SK-N-SH (cell line): ENCODE results near the gene VEGFA. TPM values are rescaled to one million over a fixed set of nuclear protein-coding genes. Genes with fewer than 3 reads are reported as not detected.
A peak's percentile ranks its signal among the peaks of the same experiment; 100 is the strongest.

Experiments used
- CTCF ChIA-PET: fragments of 300-600, 350-600 bp; formaldehyde crosslinking; extraction: SDS; loops from one replicate; lab custom pipeline; 2021; lab: Yijun Ruan, JAX
- POLR2A ChIA-PET: fragments of 350-600 bp; sonication (Branson Sonifier 250); formaldehyde crosslinking; extraction: SDS; loops from one replicate; lab custom pipeline; 2020; ENCODE audit warnings: antibody characterized with exemption, inconsistent platforms; lab: Yijun Ruan, JAX
- DNase-seq: peaks from one replicate; pipeline ENCODE4 v3.0.0; 2012
- H2AFZ ChIP-seq: fragments of 200-600 bp; sonication (generic); 2 replicates; pipeline ENCODE4 v1.8.1; 2016; ENCODE audit warnings: antibody characterized with exemption, mild to moderate bottlenecking, low read depth
- H3F3A ChIP-seq: fragments of 200-600 bp; sonication (generic); replicated peaks from 2 replicates; pipeline ENCODE3; 2016; ENCODE audit warnings: antibody characterized with exemption, mild to moderate bottlenecking; ENCODE audit not compliant: insufficient read depth
- H3K27ac ChIP-seq, 2 experiments: fragments of 200-500 bp in 1 of 2; fragments of 200-600 bp in 1 of 2; sonication (Bioruptor generic) in 1 of 2; sonication (generic), shearing (Covaris generic) in 1 of 2; 2 replicates each; pipeline versions ENCODE4 v1.5.1 to v1.6.1; 2014 to 2016; ENCODE audit warnings: low read depth in 2 of 2, inconsistent platforms in 1 of 2, low read length in 1 of 2, mild to moderate bottlenecking in 1 of 2, mixed read lengths in 1 of 2
- H3K27me3 ChIP-seq: fragments of 200-600 bp; sonication (generic), shearing (Covaris generic); 2 replicates; pipeline ENCODE4 v1.6.1; 2016; ENCODE audit warnings: mixed run types; ENCODE audit not compliant: insufficient read depth
- H3K36me3 ChIP-seq, 2 experiments: fragments of 200-500 bp in 1 of 2; fragments of 200-600 bp in 1 of 2; sonication (Bioruptor generic) in 1 of 2; sonication (generic) in 1 of 2; replicated peaks in 1 of 2; 2 replicates each; pipeline versions ENCODE3 to v1.5.1; 2014 to 2016; ENCODE audit warnings: low read length in 1 of 2, mild to moderate bottlenecking in 1 of 2; ENCODE audit not compliant: insufficient read depth in 2 of 2, control insufficient read depth in 1 of 2
- H3K4me1 ChIP-seq, 2 experiments: fragments of 200-500 bp in 1 of 2; fragments of 200-600 bp in 1 of 2; sonication (Bioruptor generic) in 1 of 2; sonication (generic), shearing (Covaris generic) in 1 of 2; 2 replicates each; pipeline versions ENCODE4 v1.5.1 to v1.6.1; 2014 to 2016; ENCODE audit warnings: low read depth in 1 of 2, low read length in 1 of 2, mixed run types in 1 of 2; ENCODE audit not compliant: insufficient read depth in 2 of 2, control insufficient read depth in 1 of 2
- H3K4me2 ChIP-seq: fragments of 200-600 bp; sonication (generic), shearing (Covaris generic); 2 replicates; pipeline ENCODE4 v1.6.1; 2017; ENCODE audit warnings: mixed run types
- H3K4me3 ChIP-seq, 2 experiments: fragments of 200-500 bp in 1 of 2; fragments of 200-600 bp in 1 of 2; sonication (Bioruptor generic) in 1 of 2; sonication (generic), shearing (Covaris generic) in 1 of 2; 2 replicates each; pipeline versions ENCODE4 v1.5.1 to v1.8.1; 2014 to 2016; ENCODE audit warnings: low read depth in 2 of 2, inconsistent platforms in 1 of 2, low read length in 1 of 2, mild to moderate bottlenecking in 1 of 2, mixed read lengths in 1 of 2, moderate library complexity in 1 of 2
- H3K79me2 ChIP-seq: fragments of 200-600 bp; sonication (generic); 2 replicates; pipeline ENCODE4 v1.8.1; 2017; ENCODE audit warnings: mild to moderate bottlenecking; ENCODE audit not compliant: insufficient read depth
- H3K9ac ChIP-seq: fragments of 200-600 bp; sonication (generic); 2 replicates; pipeline ENCODE4 v1.6.1; 2017; ENCODE audit warnings: mixed run types
- H3K9me2 ChIP-seq: fragments of 200-600 bp; sonication (generic); 2 replicates; pipeline ENCODE4 v1.6.1; 2017; ENCODE audit warnings: mixed run types
- H3K9me3 ChIP-seq: fragments of 200-600 bp; sonication (generic); 2 replicates; pipeline ENCODE4 v1.6.1; 2017; ENCODE audit warnings: mixed run types, mild to moderate bottlenecking, moderate library complexity
- H4K20me1 ChIP-seq: fragments of 200-600 bp; sonication (generic); 2 replicates; pipeline ENCODE4 v1.6.1; 2017; ENCODE audit warnings: mild to moderate bottlenecking, mixed run types; ENCODE audit not compliant: insufficient read depth
- EZH2phosphoT487 ChIP-seq: fragments of 200-600 bp; sonication (generic); IDR thresholded peaks from 2 replicates; pipeline ENCODE4 v1.6.1; 2017; ENCODE audit warnings: low read depth, mixed run types, mild to moderate bottlenecking, antibody characterized with exemption, moderate library complexity, borderline replicate concordance
- GATA2 ChIP-seq: sonication (generic); formaldehyde crosslinking; IDR thresholded peaks from 2 replicates; pipeline ENCODE4 v1.5.0; 2020; ENCODE audit warnings: mild to moderate bottlenecking, missing genetic modification reagents
- IRF3 ChIP-seq: fragments of 150-350 bp; IDR thresholded peaks from 2 replicates; pipeline ENCODE4 v1.6.1; 2016; ENCODE audit warnings: mild to moderate bottlenecking, low read depth, low read length
- JUND ChIP-seq: IDR thresholded peaks from 2 replicates; pipeline ENCODE4 v1.4.0; 2012
- MAX ChIP-seq: IDR thresholded peaks from 2 replicates; pipeline ENCODE4 v1.4.0; 2012; ENCODE audit warnings: low read depth
- MXI1 ChIP-seq: IDR thresholded peaks from 2 replicates; pipeline ENCODE4 v1.6.1; 2012; ENCODE audit warnings: mild to moderate bottlenecking, low read depth, low read length, improper control_type of control experiment
- NFIC ChIP-seq: IDR thresholded peaks from 2 replicates; pipeline ENCODE4 v1.4.0; 2012; ENCODE audit warnings: borderline replicate concordance
- NRF1 ChIP-seq: IDR thresholded peaks from 2 replicates; pipeline ENCODE4 v1.6.1; 2012; ENCODE audit warnings: low read depth, mild to moderate bottlenecking, low read length
- POLR2AphosphoS5 ChIP-seq: IDR thresholded peaks from 2 replicates; pipeline ENCODE4 v1.6.1; 2012; ENCODE audit warnings: low read depth, low read length
- RAD21 ChIP-seq: IDR thresholded peaks from 2 replicates; pipeline ENCODE4 v1.6.1; 2012; ENCODE audit warnings: mild to moderate bottlenecking, low read length
- RCOR1 ChIP-seq: fragments of 150-350 bp; IDR thresholded peaks from 2 replicates; pipeline ENCODE4 v1.6.1; 2017; ENCODE audit warnings: antibody characterized with exemption, low read length
- REST ChIP-seq: IDR thresholded peaks from 2 replicates; pipeline ENCODE4 v1.6.1; 2012; ENCODE audit warnings: mild to moderate bottlenecking, low read depth, low read length, moderate library complexity
- RXRA ChIP-seq: IDR thresholded peaks from 2 replicates; pipeline ENCODE4 v1.4.0; 2012; ENCODE audit warnings: low read depth, mild to moderate bottlenecking, borderline replicate concordance
- SMC3 ChIP-seq: IDR thresholded peaks from 2 replicates; pipeline ENCODE4 v1.6.1; 2012; ENCODE audit warnings: low read depth, low read length, improper control_type of control experiment
- TEAD4 ChIP-seq: IDR thresholded peaks from 2 replicates; pipeline ENCODE4 v1.4.0; 2012; ENCODE audit warnings: mild to moderate bottlenecking, borderline replicate concordance; ENCODE audit not compliant: insufficient read depth
- YY1 ChIP-seq: IDR thresholded peaks from 2 replicates; pipeline ENCODE4 v1.4.0; 2012; ENCODE audit warnings: low read depth, mild to moderate bottlenecking
- ZBTB33 ChIP-seq: IDR thresholded peaks from 2 replicates; pipeline ENCODE4 v1.4.0; 2012; ENCODE audit warnings: low read depth, borderline replicate concordance
- WGBS: methylation state at CpG from one replicate; pipeline ENCODE4 v1.1.6; 2017; ENCODE audit warnings: low lambda C conversion rate; 5-methylcytosine and 5-hydroxymethylcytosine counted together
- polyA plus RNA-seq, 3 experiments: library from polyadenylated mRNA; depleted of rRNA; stranded (reverse); fragments of >200 nt; gene quantifications; 2 replicates each; pipeline ENCODE4 v1.2.3, GENCODE V29; 2012

Gene VEGFA
- polyA plus RNA-seq, 1 of the 3 experiments (the other 2 are of a cell fraction): 81.0 TPM

GRCh38 chr6:43772681-43773049 is 2.7 kb downstream of the VEGFA start:
- TF ChIP-seq RCOR1 (no peak), POLR2AphosphoS5 (no peak), MXI1 (peak; percentile 25; the same call in 1 of the 2 replicates), SMC3 (0 out of 2 replicates have a peak, but pooled peaks have one; percentile 22), MAX (no peak), EZH2phosphoT487 (no peak), RXRA (no peak), RAD21 (peak; percentile 38), IRF3 (no peak)
- peaks cover 23 to 60% of the 10 kb centered on the region in 2 experiments for H3K4me1 ChIP-seq
- H4K20me1 ChIP-seq: peaks cover 47% of the 10 kb centered on the region
- no peaks in the 10 kb centered on the region for H3K27me3 ChIP-seq
- H3K4me3 ChIP-seq: peak overlapping the region; percentile 94 to 95
- H3K79me2 ChIP-seq: peaks cover 72% of the 10 kb centered on the region
- no peaks in the 10 kb centered on the region for H3K9me2 ChIP-seq
- peak overlapping the region; percentile 93 for H3K9ac ChIP-seq
- H3F3A ChIP-seq: no peaks in the 10 kb centered on the region
- H3K27ac ChIP-seq: peak overlapping the region; percentile 85 to 93
- 84% methylated on average over 5 of the region's 7 CpGs for WGBS
- H3K36me3 ChIP-seq: peaks cover 4 to 20% of the 10 kb centered on the region in 2 experiments
- POLR2A ChIA-PET: interaction anchor here (0.9 to 3.4 kb wide), 7 partner anchors 9 to 447 kb away, joined by 3 to 11 read pairs (median 6); no protein-coding TSS in a partner anchor
- no peak overlapping the region for H2AFZ ChIP-seq
- CTCF ChIA-PET: interaction anchor here (0.5 to 9.3 kb wide), 39 partner anchors 10 to 307 kb away, joined by 3 to 140 read pairs (median 6); no protein-coding TSS in a partner anchor
- H3K9me3 ChIP-seq: no peaks in the 10 kb centered on the region; the same call in 1 of the 2 replicates
- DNase-seq: peak; percentile 58
- H3K4me2 ChIP-seq: peak overlapping the region; percentile 99

GRCh38 chr6:43773050-43773979 is 3.3 kb downstream of the VEGFA start:
- no peaks in the 10 kb centered on the region for H3K9me2 ChIP-seq
- H2AFZ ChIP-seq: no peak overlapping the region
- no peaks in the 10 kb centered on the region for H3K27me3 ChIP-seq
- peaks cover 23 to 59% of the 10 kb centered on the region in 2 experiments for H3K4me1 ChIP-seq
- H3F3A ChIP-seq: no peaks in the 10 kb centered on the region
- ChIA-PET CTCF (interaction anchor here (0.5 to 9.3 kb wide), 59 partner anchors 10 to 451 kb away, joined by 3 to 140 read pairs (median 6); no protein-coding TSS in a partner anchor), POLR2A (interaction anchor here (0.8 to 3.4 kb wide), 10 partner anchors 9 to 446 kb away, joined by 3 to 11 read pairs (median 4); no protein-coding TSS in a partner anchor)
- H3K9me3 ChIP-seq: no peaks in the 10 kb centered on the region; the same call in 1 of the 2 replicates
- peaks cover 53% of the 10 kb centered on the region for H4K20me1 ChIP-seq
- peaks cover 10 to 26% of the 10 kb centered on the region in 2 experiments for H3K36me3 ChIP-seq
- peaks cover 75% of the 10 kb centered on the region for H3K79me2 ChIP-seq
- peak overlapping the region; percentile 93 for H3K9ac ChIP-seq
- DNase-seq: peak; percentile 71
- H3K27ac ChIP-seq: peak overlapping the region; percentile 85 to 93; a peak in 1 of 4 replicates
- H3K4me3 ChIP-seq: peak overlapping the region; percentile 94 to 95
- H3K4me2 ChIP-seq: peak overlapping the region; percentile 99
- 97% methylated on average over 8 of the region's 12 CpGs for WGBS
- TF ChIP-seq REST (no peak), TEAD4 (no peak), NRF1 (no peak), SMC3 (peak; percentile 17; the same call in 1 of the 2 replicates), RAD21 (peak; percentile 49), MAX (no peak), NFIC (no peak), GATA2 (no peak), YY1 (no peak), JUND (no peak), ZBTB33 (no peak)
